Stomach (tissue), 4 donors: ENCODE results near the gene SPRR2D.

ENCODE experiments used
- POLR2A ChIP-seq, 4 donors: fragments of 450-650 bp; IDR thresholded peaks; one replicate each; pipeline ENCODE4 v1.6.1; 2016; ENCODE audit warnings: antibody characterized with exemption in 4 of 4, control low read depth in 2 of 4, mild to moderate bottlenecking in 1 of 4, moderate library complexity in 1 of 4
- TF ChIP-seq, protein P1 (sequence below), 7 experiments: fragments of 450-650 bp in 4 of 7; fragments of 200-600 bp in 3 of 7; sonication (generic) in 3 of 7; IDR thresholded peaks; one replicate each; pipeline ENCODE4 v1.5.1; 2016 to 2019; ENCODE audit warnings: antibody characterized with exemption in 7 of 7, control low read depth in 2 of 7, mild to moderate bottlenecking in 1 of 7

DNA sequence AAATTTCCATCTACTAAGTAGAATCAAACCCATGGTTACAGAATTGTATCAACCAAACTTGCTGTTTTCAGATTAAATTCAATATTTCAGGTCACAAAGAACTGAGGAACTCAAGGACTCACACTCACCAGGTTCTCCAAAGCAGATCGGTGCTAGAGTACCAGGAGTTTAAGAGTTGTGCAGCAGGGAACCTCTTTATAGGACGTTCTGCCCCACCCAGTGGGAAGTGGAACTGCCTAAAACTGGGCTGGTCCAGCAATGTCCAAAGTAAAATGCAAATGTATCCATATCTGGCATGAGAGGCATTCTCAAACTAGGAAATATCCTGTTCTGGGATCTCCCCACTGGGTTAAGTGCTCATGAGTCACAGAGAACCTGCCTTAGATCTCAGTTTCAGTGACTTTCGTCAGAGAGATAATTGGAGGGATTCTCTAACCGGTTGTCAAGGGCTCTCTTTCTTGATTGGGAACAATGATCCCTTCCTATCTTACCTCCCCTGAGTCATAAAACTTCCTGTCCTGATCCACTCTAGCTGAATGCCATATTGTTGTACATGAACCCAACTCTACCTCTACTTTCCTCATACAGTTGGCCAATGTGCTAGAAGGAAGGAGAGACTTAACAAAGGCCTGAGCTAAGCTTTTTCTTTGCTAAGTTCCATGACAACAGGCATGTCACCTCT, at the start of gene SPRR2D:
- TF ChIP-seq, protein P1, sequence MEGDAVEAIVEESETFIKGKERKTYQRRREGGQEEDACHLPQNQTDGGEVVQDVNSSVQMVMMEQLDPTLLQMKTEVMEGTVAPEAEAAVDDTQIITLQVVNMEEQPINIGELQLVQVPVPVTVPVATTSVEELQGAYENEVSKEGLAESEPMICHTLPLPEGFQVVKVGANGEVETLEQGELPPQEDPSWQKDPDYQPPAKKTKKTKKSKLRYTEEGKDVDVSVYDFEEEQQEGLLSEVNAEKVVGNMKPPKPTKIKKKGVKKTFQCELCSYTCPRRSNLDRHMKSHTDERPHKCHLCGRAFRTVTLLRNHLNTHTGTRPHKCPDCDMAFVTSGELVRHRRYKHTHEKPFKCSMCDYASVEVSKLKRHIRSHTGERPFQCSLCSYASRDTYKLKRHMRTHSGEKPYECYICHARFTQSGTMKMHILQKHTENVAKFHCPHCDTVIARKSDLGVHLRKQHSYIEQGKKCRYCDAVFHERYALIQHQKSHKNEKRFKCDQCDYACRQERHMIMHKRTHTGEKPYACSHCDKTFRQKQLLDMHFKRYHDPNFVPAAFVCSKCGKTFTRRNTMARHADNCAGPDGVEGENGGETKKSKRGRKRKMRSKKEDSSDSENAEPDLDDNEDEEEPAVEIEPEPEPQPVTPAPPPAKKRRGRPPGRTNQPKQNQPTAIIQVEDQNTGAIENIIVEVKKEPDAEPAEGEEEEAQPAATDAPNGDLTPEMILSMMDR (IDR thresholded peaks at IDR 0.05), result no peak
- TF ChIP-seq POLR2A (IDR thresholded peaks at IDR 0.05), result no peak
